ENCODE data around the gene KRCC1. TPM values are rescaled to one million over a fixed set of nuclear protein-coding genes. Genes with fewer than 3 reads are reported as not detected.

KRCC1 gene
- total RNA-seq = 10 to 100 TPM; 18.9 to 20.4 TPM

DNA sequence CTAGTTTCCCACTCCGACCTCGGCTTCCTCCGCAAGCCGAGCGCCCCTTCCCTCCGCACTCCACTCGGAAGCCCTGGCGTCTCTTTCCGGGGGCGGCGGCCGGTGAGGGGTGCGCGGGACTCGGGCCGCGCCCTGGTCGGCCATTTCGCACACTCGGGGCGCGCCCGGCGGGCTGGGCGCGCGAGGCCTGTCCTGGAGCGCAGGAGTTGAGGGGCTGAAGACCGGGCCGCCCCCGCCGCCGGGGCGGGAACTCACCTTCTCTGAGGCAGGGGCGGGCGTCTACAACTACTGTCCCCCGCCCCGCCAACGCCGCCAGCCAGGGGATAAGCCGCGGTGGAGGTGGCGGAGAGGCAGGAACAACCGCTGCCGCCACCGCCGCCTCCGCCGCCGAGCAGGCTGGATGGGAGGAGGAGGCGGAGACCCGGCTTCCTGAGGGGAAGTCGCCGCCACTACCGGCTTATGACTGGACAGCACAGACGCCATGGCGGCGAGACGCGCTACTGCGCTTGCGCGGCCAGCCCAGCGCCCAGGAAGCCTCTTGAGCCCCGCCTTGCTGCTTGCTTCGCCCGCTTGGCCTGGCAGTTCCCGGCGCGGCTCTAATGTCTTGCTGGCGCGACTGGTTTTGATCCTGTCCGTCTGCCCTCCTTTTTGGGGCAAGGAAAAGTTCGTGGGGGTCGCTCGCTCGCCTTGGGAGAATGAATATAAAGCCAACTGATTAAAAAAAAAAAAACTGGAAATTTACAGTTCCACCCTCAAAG, at the start of gene KRCC1:
Gene KRCC1, minus strand, starts transcription at position 413 of the 758 bp plus-strand sequence. CDS start 27,220 bp downstream, outside the sequence.
- Mint-ChIP-seq H3K36me3 (ENCODE audit: low read depth) (peaks cover 38% of the 10 kb centered on the region), H3K27ac (peak within 1 kb of the TSS; percentile 98), H3K4me1 (ENCODE audit: low read depth) (peaks cover 56% of the 10 kb centered on the region), H3K27me3 (ENCODE audit: low read depth) (no peaks in the 10 kb centered on the region), H3K4me3 (peak within 1 kb of the TSS; percentile 98), H3K9me3 (ENCODE audit: insufficient read depth) (no peaks in the 10 kb centered on the region)
- ChIA-PET CTCF (interaction anchor here (1.0 kb wide), 1 partner anchor 39 kb away, joined by 3 read pairs; the partner anchor contains the start of gene RNU2-63P), POLR2A (interaction anchor here (0.9 to 3.1 kb wide), 3 partner anchors 39 to 41 kb away, joined by 3 to 26 read pairs (median 4); partner anchors contain the start of gene RNU2-63P)
- ATAC-seq (peak; percentile 97), DNase-seq (peak; percentile 95)

- Mint-ChIP-seq H3K9me3 (ENCODE audit: insufficient read depth) (no peaks in the 10 kb centered on the region), H3K36me3 (ENCODE audit: low read depth) (no peaks in the 10 kb centered on the region), H3K4me3 (no peak overlapping the region), H3K27me3 (ENCODE audit: low read depth) (peaks cover 2% of the 10 kb centered on the region), H3K27ac (no peak overlapping the region), H3K4me1 (ENCODE audit: low read depth) (no peaks in the 10 kb centered on the region)
- CTCF ChIA-PET = interaction anchor here (1.1 to 3.4 kb wide), 2 partner anchors 40 kb away, joined by 5 to 13 read pairs; no protein-coding TSS in a partner anchor
- no peak for ATAC-seq
- POLR2A ChIA-PET = no interaction called here
- no peak for DNase-seq
Observed at GRCh38 chr2:88100489-88100858, 44.9 kb upstream of the KRCC1 start.

GRCh38 chr2:88099798-88100488, 44.4 kb upstream of the KRCC1 start:
- Mint-ChIP-seq H3K4me3 (no peak overlapping the region), H3K27me3 (ENCODE audit: low read depth) (peaks cover 2% of the 10 kb centered on the region), H3K27ac (no peak overlapping the region), H3K36me3 (ENCODE audit: low read depth) (no peaks in the 10 kb centered on the region), H3K4me1 (ENCODE audit: low read depth) (no peaks in the 10 kb centered on the region), H3K9me3 (ENCODE audit: insufficient read depth) (no peaks in the 10 kb centered on the region)
- ChIA-PET POLR2A (no interaction called here), CTCF (interaction anchor here (3.4 kb wide), 1 partner anchor 40 kb away, joined by 13 read pairs; no protein-coding TSS in a partner anchor)
- DNase-seq (no peak), ATAC-seq (no peak)

- H3K27ac Mint-ChIP-seq = no peak overlapping the region
- ChIA-PET CTCF (interaction anchor here (1.0 to 3.4 kb wide), 2 partner anchors 38 to 61 kb away, joined by 3 to 13 read pairs; no protein-coding TSS in a partner anchor), POLR2A (interaction anchor here (0.7 kb wide), 1 partner anchor 44 kb away, joined by 3 read pairs; no protein-coding TSS in a partner anchor)
- H3K27me3 Mint-ChIP-seq (ENCODE audit: low read depth) = no peaks in the 10 kb centered on the region
- H3K36me3 Mint-ChIP-seq (ENCODE audit: low read depth) = no peaks in the 10 kb centered on the region
- ATAC-seq (no peak), DNase-seq (no peak)
- no peaks in the 10 kb centered on the region for H3K9me3 Mint-ChIP-seq (ENCODE audit: insufficient read depth)
- no peak overlapping the region for H3K4me3 Mint-ChIP-seq
- no peaks in the 10 kb centered on the region for H3K4me1 Mint-ChIP-seq (ENCODE audit: low read depth)
Observed at GRCh38 chr2:88098558-88098900, 42.9 kb upstream of the KRCC1 start.

GRCh38 chr2:88097891-88098557, 42.4 kb upstream of the KRCC1 start:
- H3K36me3 Mint-ChIP-seq (ENCODE audit: low read depth) = no peaks in the 10 kb centered on the region
- ChIA-PET CTCF (interaction anchor here (1.0 to 3.4 kb wide), 2 partner anchors 38 to 62 kb away, joined by 3 to 13 read pairs; no protein-coding TSS in a partner anchor), POLR2A (interaction anchor here (0.7 kb wide), 1 partner anchor 43 kb away, joined by 3 read pairs; no protein-coding TSS in a partner anchor)
- ATAC-seq = no peak
- no peaks in the 10 kb centered on the region for H3K27me3 Mint-ChIP-seq (ENCODE audit: low read depth)
- no peaks in the 10 kb centered on the region for H3K4me1 Mint-ChIP-seq (ENCODE audit: low read depth)
- no peak overlapping the region for H3K4me3 Mint-ChIP-seq
- no peaks in the 10 kb centered on the region for H3K9me3 Mint-ChIP-seq (ENCODE audit: insufficient read depth)
- DNase-seq = no peak
- H3K27ac Mint-ChIP-seq = no peak overlapping the region

DNA sequence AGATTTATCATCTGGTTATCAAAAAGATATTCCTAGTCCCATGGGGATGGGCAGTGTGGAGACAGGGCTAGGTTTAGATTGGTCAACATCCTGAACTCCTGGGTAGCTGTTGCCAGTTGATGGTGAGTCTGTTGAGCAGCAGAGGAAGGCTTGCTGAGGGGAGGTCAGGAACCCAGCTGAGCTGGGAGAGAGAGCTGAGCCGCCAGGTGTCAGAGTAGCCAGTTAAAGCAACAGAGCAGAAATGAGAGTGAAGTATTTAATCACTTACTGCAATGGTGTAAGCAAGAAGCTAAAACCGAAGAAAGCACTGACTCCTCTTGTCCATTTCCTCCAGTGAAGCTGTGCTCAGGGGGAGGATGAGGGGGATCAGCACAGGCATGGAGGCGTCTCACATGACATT, 41.6 kb upstream of the KRCC1 start:
- Mint-ChIP-seq H3K27me3 (ENCODE audit: low read depth) (no peaks in the 10 kb centered on the region), H3K27ac (no peak overlapping the region), H3K4me3 (no peak overlapping the region), H3K9me3 (ENCODE audit: insufficient read depth) (no peaks in the 10 kb centered on the region), H3K4me1 (ENCODE audit: low read depth) (no peaks in the 10 kb centered on the region), H3K36me3 (ENCODE audit: low read depth) (no peaks in the 10 kb centered on the region)
- CTCF ChIA-PET = interaction anchor here (3.4 kb wide), 1 partner anchor 37 kb away, joined by 13 read pairs; no protein-coding TSS in a partner anchor
- no peak for DNase-seq
- POLR2A ChIA-PET = no interaction called here
- ATAC-seq = no peak

- Mint-ChIP-seq H3K4me3 (no peak overlapping the region), H3K36me3 (ENCODE audit: low read depth) (no peaks in the 10 kb centered on the region), H3K4me1 (ENCODE audit: low read depth) (no peaks in the 10 kb centered on the region), H3K9me3 (ENCODE audit: insufficient read depth) (no peaks in the 10 kb centered on the region), H3K27ac (no peak overlapping the region), H3K27me3 (ENCODE audit: low read depth) (no peaks in the 10 kb centered on the region)
- ChIA-PET CTCF (interaction anchor here (0.7 kb wide), 1 partner anchor 36 kb away, joined by 3 read pairs; no protein-coding TSS in a partner anchor), POLR2A (no interaction called here)
- no peak for ATAC-seq
- no peak for DNase-seq
Observed at GRCh38 chr2:88096708-88097107, 41.1 kb upstream of the KRCC1 start.

DNA sequence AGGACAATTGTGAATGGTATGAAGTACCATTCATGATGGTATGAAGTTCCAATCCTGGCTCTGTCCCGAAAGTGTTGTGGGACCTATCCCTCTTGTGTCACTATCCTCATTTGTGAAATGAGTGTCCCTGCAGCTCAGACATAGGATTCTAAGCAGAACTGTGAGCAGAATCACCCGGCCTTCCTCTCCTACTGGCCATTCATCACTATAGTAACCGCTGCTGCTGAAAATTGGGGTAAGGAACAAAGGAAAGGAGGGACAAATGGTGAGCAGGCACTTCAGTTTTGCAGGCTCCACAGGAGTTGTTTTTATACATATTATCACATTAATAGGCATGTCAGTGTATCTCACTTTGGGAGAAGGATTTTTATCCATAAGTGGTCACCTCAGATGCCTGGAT, 39.4 kb upstream of the KRCC1 start:
- no peaks in the 10 kb centered on the region for H3K36me3 Mint-ChIP-seq (ENCODE audit: low read depth)
- H3K4me1 Mint-ChIP-seq (ENCODE audit: low read depth) = peaks cover 7% of the 10 kb centered on the region
- H3K9me3 Mint-ChIP-seq (ENCODE audit: insufficient read depth) = no peaks in the 10 kb centered on the region
- POLR2A ChIA-PET = no interaction called here
- H3K27ac Mint-ChIP-seq = no peak overlapping the region
- CTCF ChIA-PET = no interaction called here
- ATAC-seq (no peak), DNase-seq (no peak)
- no peaks in the 10 kb centered on the region for H3K27me3 Mint-ChIP-seq (ENCODE audit: low read depth)
- no peak overlapping the region for H3K4me3 Mint-ChIP-seq

DNA sequence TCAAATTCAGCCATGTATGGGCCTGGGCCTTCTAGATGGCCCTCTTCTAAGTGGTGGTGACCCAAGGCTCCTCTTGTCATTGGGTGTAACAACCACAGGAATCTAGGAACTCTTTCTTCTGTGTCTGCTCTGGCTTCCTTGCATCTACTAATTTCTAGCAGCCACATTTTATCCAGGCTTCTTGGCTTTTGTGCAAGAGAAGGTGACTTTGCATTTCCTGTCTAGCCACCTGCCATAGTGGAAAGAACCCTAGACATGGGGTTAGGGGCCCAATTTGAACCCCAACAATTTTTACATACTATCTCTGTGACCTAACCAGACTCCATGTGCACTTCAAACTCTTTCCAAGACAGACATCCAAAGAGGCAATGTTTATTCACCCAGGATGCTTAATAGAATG, 37.2 kb upstream of the KRCC1 start:
- POLR2A ChIA-PET = no interaction called here
- Mint-ChIP-seq H3K27ac (no peak overlapping the region), H3K4me3 (no peak overlapping the region), H3K27me3 (ENCODE audit: low read depth) (no peaks in the 10 kb centered on the region), H3K36me3 (ENCODE audit: low read depth) (no peaks in the 10 kb centered on the region), H3K9me3 (ENCODE audit: insufficient read depth) (no peaks in the 10 kb centered on the region), H3K4me1 (ENCODE audit: low read depth) (peaks cover 7% of the 10 kb centered on the region)
- ATAC-seq = no peak
- CTCF ChIA-PET = interaction anchor here (0.6 to 1.1 kb wide), 2 partner anchors 32 to 99 kb away, joined by 4 read pairs; no protein-coding TSS in a partner anchor
- no peak for DNase-seq

- DNase-seq = no peak
- H3K36me3 Mint-ChIP-seq (ENCODE audit: low read depth) = no peaks in the 10 kb centered on the region
- CTCF ChIA-PET = interaction anchor here (0.6 to 1.1 kb wide), 3 partner anchors 14 to 100 kb away, joined by 3 to 4 read pairs (median 4); no protein-coding TSS in a partner anchor
Observed at GRCh38 chr2:88091943-88092342, 36.4 kb upstream of the KRCC1 start.

DNA sequence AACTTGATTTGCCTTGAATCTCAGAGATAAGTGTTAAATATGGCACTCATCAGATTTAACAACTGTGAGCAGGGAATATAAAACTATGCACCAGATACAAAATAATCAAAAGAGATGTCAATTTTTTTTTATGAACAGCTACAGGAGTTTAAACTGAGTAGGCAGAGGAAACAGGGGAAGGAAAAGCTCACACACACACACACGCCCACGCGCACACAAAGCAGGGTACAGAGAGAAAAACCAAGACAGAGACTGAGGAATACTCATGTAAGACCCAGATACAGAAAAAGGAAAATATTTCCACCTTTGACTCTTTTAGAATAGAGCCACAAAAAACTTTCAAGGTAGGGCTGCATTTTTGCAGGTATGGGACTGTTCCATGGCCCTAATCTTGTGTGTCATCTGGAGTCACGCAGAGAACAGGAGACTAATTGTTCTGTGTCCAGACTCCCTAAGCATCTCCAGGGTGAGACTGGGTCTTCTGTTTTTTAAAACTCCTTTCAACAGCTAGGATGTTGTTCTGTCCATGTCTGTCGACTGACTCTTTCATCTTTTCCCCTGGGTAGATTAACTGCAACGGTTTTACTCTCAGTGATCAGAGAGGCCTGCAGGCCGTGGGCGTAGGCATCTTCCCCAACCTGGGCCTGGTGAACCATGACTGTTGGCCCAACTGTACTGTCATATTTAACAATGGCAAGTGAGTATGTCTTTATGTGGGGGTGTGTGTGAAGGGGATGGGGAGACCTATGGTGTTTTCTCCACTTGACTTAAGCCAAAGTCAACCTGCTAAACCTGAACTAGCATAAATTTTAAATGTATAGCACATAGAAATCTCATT, 35.1 kb upstream of the KRCC1 start:
- H3K4me3 Mint-ChIP-seq = no peak overlapping the region
- H3K36me3 Mint-ChIP-seq (ENCODE audit: low read depth) = no peaks in the 10 kb centered on the region
- ATAC-seq (no peak), DNase-seq (no peak)
- CTCF ChIA-PET = interaction anchor here (1.9 kb wide), 1 partner anchor 30 kb away, joined by 10 read pairs; no protein-coding TSS in a partner anchor
- H3K27me3 Mint-ChIP-seq (ENCODE audit: low read depth) = no peaks in the 10 kb centered on the region
- H3K9me3 Mint-ChIP-seq (ENCODE audit: insufficient read depth) = no peaks in the 10 kb centered on the region
- peaks cover 7% of the 10 kb centered on the region for H3K4me1 Mint-ChIP-seq (ENCODE audit: low read depth)
- H3K27ac Mint-ChIP-seq = no peak overlapping the region
- POLR2A ChIA-PET = no interaction called here

More at GRCh38 chr2:88091943-88092342, 36.4 kb upstream of the KRCC1 start:
- Mint-ChIP-seq H3K4me3 (no peak overlapping the region), H3K9me3 (ENCODE audit: insufficient read depth) (no peaks in the 10 kb centered on the region), H3K27ac (no peak overlapping the region), H3K4me1 (ENCODE audit: low read depth) (peaks cover 7% of the 10 kb centered on the region), H3K27me3 (ENCODE audit: low read depth) (no peaks in the 10 kb centered on the region)
- ATAC-seq = no peak
- POLR2A ChIA-PET = no interaction called here

All from activated CD8-positive, alpha-beta T cell treated with anti-CD3 and anti-CD28 coated beads, Interleukin-2, amount 10 ng/mL, durations not matched to agents 7 days and 5 days (primary cell).